EH (cell line): ENCODE measurements around the gene PFKM.

Experiments
- DNase-seq: peaks from one replicate; pipeline ENCODE4 v3.0.0-alpha.2; 2015; ENCODE audit warnings: low read depth

PFKM gene

DNA sequence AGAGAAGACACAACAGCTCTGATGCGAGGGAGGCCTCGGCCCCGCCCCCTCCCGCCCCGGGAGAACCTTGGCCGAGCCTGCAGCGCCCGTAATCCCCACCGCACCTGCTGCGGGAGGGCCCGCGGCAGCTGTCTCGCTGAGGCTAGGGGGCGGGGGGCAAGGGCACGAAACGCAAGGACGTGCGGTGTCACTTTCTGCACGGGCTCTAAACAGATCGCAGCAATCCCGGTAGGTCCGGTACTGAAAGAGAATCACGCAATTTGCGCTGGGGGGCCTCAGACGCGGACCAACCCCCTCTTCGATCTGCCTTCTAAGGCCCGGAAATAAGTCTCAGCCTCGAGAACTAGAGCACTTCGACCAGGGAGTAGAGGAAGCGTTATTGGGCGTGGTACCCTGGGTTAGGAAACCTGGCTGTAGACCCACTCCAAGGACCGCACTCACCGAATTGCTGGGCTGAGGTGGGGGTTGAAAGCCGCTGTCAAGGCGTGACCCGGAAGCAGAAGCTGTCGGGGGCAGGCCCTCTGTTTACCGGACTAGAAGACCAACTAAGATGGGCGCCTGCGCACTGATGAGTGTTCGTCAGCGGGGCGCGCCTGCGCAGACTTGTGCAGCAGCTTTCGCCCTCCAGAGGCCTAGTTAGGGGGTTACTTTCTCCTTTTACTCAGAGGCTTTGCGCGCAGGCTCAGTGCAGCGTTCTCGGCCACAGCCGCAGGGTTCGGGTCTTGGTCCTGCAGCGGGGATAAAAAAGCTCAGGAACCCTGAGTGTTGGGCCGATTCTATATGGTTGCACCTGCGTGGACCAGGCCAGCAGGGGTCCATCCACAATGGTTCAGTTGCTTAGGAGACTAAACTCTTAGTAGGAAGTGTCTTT is 38.1 kb downstream of the PFKM start, which contains the start of gene ASB8:
Gene ASB8 (minus strand): TSS at position 498 of the 871 bp plus-strand sequence. CDS start 4,019 bp downstream, outside the sequence.
- peak; percentile 98 for DNase-seq

DNA sequence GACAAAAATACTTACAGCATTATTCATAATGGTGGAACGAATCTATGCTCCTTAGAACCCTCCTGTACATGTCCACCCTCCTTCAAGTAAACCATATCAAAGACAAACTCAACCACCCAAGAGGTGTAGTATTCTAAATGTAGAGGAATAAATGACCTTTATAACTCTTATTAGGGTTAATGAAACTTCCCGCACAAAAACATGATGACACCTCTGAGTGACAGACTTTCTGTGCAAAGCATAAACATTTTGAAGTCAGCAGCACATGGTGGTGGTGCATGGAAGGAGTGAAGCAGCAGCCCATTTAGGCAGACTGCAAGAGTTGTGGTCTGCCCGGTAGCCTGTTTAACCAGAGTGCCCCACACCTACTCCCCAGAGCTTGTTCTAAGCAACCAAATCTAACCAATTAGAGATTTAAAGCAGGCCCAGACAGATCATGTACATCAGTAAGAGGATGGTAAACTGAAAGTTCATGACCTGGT is 38.8 kb downstream of the PFKM start:
- DNase-seq, result no peak

- peak; percentile 31 for DNase-seq
Observed at GRCh38 chr12:48160046-48160445, 40.9 kb downstream of the PFKM start.

GRCh38 chr12:48160807-48161206 is 41.6 kb downstream of the PFKM start:
- peak; percentile 19 for DNase-seq

- DNase-seq, result no peak
Observed at GRCh38 chr12:48163150-48163747, 44.1 kb downstream of the PFKM start.

- no peak for DNase-seq
Observed at GRCh38 chr12:48164451-48164850, 45.3 kb downstream of the PFKM start.

DNA sequence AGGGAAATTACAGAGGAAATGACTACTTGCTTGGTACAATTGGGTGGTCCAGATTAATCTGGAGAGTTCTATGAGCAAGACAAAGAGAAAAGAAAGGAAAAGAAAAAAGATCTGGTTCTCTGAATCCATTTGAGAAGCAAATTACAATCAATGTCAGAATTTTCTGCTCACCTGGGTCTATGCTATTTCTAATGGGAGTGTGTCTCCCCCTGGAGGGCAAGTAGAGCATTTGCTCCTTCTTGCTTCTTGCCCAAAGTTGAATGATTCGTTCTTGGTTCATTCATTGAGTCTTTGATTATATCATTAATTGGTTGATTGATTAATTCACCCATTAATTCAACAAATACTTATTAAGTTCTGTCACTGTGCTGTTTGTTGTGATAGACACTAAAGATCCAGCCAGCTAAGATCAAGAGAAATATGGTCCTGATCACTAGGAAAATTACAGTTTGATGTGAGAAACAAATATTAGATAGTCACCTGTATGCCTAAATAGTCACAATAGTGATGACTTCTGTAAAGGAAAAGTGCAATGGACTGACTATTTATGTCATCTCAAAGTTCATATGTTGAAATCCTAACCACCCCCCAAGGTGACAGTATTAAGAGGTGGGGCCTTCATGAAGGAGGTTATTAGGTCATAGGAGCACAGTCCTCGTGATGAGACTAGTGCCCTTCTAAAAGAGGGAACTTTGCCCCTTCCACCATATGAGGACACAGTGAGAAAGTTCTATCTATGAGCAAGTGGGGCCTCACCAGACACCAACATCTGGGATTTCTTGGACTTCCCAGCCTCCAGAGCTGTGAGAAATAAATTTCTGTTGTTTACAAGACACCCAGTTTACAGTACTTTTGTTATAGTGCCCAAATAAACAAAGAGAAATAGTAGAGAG is 46.2 kb downstream of the PFKM start:
- DNase-seq, result peak; percentile 62

GRCh38 chr12:48169011-48169410 is 49.8 kb downstream of the PFKM start:
- DNase-seq, result no peak

DNA sequence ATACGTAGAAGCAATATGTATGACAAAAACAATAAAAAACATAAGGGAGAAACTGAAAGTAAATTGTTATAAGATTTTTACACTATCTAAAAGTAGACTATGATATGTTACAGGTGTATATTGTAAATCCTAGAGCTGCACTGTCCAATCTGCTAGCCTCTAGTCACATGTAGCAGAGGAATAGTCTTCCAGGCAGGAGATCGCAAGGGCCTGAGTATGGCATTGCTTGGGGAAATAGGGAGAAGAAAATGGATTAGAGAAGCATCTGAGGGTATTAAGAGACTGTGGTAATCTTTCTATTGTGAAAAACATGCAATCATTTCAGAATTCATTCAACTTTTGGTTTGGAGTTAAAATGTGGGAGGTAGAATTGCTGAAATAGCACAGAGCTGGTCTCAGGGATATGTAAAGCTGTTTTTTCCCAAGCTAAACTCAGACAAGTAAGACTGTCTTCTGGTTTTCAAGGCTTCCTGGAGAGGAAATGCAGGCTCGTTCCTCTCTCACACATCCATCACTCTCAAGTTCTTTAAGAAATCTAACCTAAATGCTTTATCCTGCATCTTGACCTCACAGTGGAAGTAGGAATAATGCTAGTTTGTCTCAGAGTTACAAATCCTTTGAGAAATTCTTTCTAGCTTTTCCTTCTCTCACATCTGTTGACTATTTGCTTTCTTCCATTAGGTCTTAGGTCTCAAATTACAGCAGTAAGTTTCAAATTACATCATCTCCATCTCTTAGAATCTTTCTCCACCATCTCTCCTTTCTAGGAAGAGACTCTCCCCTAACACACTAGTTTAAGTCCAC is 56.7 kb downstream of the PFKM start:
- peak; percentile 46 for DNase-seq

GRCh38 chr12:48176417-48176751 is 57.2 kb downstream of the PFKM start:
- DNase-seq, result no peak

DNA sequence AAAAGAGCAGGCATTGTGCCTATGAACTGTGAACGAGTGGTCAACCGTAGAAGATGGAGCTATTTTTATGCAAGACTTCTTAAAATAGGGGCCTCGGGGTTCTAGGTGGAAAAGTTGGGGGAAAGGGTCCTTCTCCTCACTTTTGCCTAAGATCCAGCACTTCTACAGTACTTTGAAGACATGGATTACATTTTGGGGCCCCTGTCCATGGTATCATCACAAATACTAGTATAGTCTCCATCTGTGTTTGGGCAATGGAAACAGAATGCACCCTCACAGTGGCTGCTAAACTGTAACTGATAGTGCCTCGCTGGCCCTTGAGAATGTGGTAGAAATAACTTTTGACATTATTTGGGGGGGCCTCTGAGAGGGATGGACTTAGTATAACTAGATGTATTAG is 58.8 kb downstream of the PFKM start:
- no peak for DNase-seq

- no peak for DNase-seq
Observed at GRCh38 chr12:48179466-48179865, 60.3 kb downstream of the PFKM start.

DNA sequence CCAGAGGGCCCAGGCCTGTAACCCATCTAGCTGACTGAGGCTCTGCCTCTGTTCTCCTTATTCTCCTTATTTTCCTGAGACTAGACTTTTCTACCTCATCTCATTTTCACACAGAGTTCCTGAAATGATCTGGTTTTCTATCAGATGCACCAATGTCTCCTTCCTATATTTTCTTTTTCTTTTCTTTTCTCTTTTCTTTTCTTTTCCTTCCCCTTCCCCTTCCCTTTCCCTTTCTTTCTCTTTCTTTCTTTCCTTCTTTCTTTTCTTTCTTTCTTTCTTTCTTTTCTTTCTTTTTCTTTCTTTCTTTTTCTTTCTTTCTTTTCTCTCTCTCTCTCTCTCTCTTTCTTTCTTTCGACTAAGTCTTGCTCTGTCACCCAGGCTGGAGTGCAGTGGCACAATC is 61.3 kb downstream of the PFKM start:
- DNase-seq, result no peak

DNA sequence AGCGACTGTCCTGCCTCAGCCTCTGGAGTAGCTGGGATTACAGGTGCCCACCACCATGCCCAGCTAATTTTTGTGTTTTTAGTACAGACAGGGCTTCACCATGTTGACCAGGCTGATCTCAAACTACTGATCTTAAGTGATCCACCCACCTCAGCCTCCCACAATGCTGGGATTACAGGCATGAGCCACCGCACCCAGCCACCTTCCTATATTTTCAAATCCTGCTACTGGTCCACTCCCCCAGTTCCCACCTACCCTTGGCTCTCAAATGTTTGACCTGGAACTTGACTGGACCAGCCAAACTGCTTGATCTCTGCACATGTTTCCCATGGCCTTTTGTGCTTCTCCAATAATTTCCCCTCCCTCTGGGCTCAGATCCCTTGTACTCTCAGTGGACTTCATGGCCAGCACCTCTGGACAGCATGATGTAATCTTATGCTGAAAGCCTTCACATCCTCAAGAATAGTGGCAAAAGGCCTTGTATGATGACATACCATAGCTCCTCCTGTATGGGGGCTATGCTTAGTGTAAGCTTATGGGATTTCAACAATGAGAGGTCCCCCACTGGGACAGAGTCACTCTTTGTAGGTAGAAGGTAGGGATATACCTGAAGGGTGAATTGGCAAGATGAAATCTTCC is 61.8 kb downstream of the PFKM start:
- DNase-seq, result no peak

DNA sequence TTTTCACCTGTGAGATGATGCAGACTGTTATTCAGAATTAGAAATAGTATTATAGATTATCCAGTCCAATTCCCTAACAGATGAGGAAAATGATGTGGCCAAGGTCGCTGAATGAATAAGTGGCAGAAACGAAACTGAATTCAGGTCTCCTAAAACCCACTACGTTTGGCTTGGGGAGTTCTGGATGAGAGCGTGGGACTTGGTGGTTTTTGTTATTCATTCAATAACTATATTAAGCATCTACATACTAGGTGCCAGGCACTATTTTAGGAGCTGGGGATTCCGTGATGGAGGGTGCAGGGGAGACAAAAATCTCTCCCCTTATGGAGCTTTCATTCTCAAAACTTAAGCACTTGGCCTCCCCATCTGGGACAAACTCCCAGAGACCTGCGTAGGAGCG is 63.5 kb downstream of the PFKM start:
- DNase-seq, result no peak

- peak; percentile 85 for DNase-seq
Observed at GRCh38 chr12:48183091-48183875, 64.1 kb downstream of the PFKM start, which contains the start of gene CCDC184. CCDC184 (plus strand) TSS chr12:48183644; CDS start chr12:48184123, 479 bp downstream.

- DNase-seq, result no peak
Observed at GRCh38 chr12:48183876-48184548, 64.8 kb downstream of the PFKM start.

DNA sequence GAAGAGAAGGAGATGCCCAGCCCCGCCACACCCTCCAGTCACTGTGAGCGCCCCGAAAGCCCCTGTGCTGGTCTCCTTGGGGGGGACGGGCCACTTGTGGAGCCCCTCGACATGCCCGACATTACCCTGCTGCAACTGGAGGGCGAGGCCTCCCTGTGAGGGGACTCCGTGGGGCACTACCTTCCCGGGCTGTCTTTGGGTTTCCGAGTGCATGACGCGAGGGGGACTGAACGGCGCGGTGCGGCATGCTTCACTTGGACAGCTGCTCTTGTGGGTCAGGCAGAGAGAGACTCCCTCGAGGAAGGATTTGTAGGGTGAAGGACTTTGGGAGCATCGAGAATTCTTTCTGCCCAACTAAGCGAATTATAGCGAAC is 65.4 kb downstream of the PFKM start:
- DNase-seq, result no peak

- DNase-seq, result no peak
Observed at GRCh38 chr12:48185181-48185919, 66.2 kb downstream of the PFKM start.
